Common myeloid progenitor, CD34-positive (primary cell): ENCODE results near the gene ASXL3.
A peak's percentile ranks its signal among the peaks of the same experiment; 100 is the strongest.

Experiments used
- CTCF ChIA-PET: fragments of 350-600 bp; sonication (Branson Sonifier 250); formaldehyde crosslinking; loops from one replicate; lab custom pipeline; 2021; ENCODE audit warnings: antibody characterized with exemption; lab: Charles Lee
- POLR2A ChIA-PET: fragments of 350-600 bp; sonication (Branson Sonifier 250); formaldehyde crosslinking; loops from one replicate; lab custom pipeline; 2021; ENCODE audit warnings: antibody characterized with exemption; lab: Charles Lee
- DNase-seq, 3 donors: peaks; one replicate each; pipeline versions ENCODE4 v3.0.0 to v3.0.0-alpha.2; 2013
- H3K27ac ChIP-seq, 2 experiments: 1 replicate in 1 of 2; 2 replicates in 1 of 2; pipeline ENCODE4 v1.7.0; 2013; ENCODE audit warnings: inconsistent platforms in 2 of 2, low read length in 2 of 2, mild to moderate bottlenecking in 2 of 2, low read depth in 1 of 2, moderate library complexity in 1 of 2; ENCODE audit not compliant: severe bottlenecking in 2 of 2, insufficient read depth in 1 of 2, poor library complexity in 1 of 2
- H3K27me3 ChIP-seq, 5 experiments: replicated peaks in 2 of 5; 1 replicate in 3 of 5; 2 replicates in 2 of 5; pipeline versions ENCODE4 v1.6.1 to v1.7.0; 2013; ENCODE audit warnings: low read length in 4 of 5, mild to moderate bottlenecking in 2 of 5, moderate library complexity in 2 of 5, inconsistent platforms in 1 of 5; ENCODE audit not compliant: insufficient read depth in 5 of 5, control insufficient read depth in 4 of 5
- H3K36me3 ChIP-seq, 4 experiments: 1 replicate in 2 of 4; 2 replicates in 2 of 4; pipeline versions ENCODE4 v1.6.1 to v1.7.0; 2013; ENCODE audit warnings: low read length in 3 of 4, control low read depth in 1 of 4, mild to moderate bottlenecking in 1 of 4; ENCODE audit not compliant: control insufficient read depth in 4 of 4, insufficient read depth in 4 of 4
- H3K4me1 ChIP-seq, 4 experiments: 1 replicate in 3 of 4; 2 replicates in 1 of 4; pipeline versions ENCODE4 v1.6.1 to v1.7.1; 2013; ENCODE audit warnings: low read length in 3 of 4, mild to moderate bottlenecking in 3 of 4, control low read depth in 1 of 4, inconsistent platforms in 1 of 4, moderate library complexity in 1 of 4; ENCODE audit not compliant: control insufficient read depth in 4 of 4, insufficient read depth in 4 of 4; ENCODE audit errors: control extremely low read depth in 1 of 4
- H3K4me3 ChIP-seq, 7 experiments: 1 replicate in 4 of 7; 2 replicates in 3 of 7; pipeline versions ENCODE4 v1.5.1 to v1.7.0; 2013; ENCODE audit warnings: mild to moderate bottlenecking in 7 of 7, low read length in 6 of 7, moderate library complexity in 6 of 7, inconsistent platforms in 2 of 7, low read depth in 2 of 7, control low read depth in 1 of 7; ENCODE audit not compliant: insufficient read depth in 4 of 7, control insufficient read depth in 1 of 7; ENCODE audit errors: extremely low read depth in 1 of 7
- H3K9me3 ChIP-seq, 5 experiments: 1 replicate in 4 of 5; 2 replicates in 1 of 5; pipeline versions ENCODE4 v1.6.1 to v1.7.1; 2013; ENCODE audit warnings: low read length in 4 of 5, mild to moderate bottlenecking in 2 of 5, inconsistent platforms in 1 of 5, low read depth in 1 of 5, moderate library complexity in 1 of 5; ENCODE audit not compliant: control insufficient read depth in 4 of 5, insufficient read depth in 2 of 5; ENCODE audit errors: control extremely low read depth in 1 of 5
- WGBS: methylation state at CpG from one replicate; pipeline ENCODE4 v1.1.5; 2013; ENCODE audit not compliant: insufficient coverage; 5-methylcytosine and 5-hydroxymethylcytosine counted together

Gene ASXL3

DNA sequence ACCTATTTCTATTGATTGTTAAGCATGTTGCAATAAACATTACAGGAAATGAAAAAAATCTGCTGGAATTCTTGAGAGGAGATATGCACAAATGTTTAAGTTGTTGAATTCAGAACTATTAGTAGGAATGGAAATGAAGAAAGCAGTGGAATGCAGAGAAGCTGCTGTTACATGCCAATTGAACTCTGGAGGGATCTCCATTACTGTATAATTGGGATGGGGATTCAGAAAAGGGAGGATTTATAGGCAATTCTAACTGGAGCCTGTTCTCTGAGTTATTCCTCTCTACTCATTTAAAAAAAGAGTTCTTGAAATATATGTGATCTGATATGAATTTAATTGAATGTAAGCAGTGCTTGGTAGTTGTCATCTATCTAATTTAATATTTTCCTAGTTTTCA, 2.6 kb upstream of the ASXL3 start:
- no peaks in the 10 kb centered on the region for H3K9me3 ChIP-seq
- CTCF ChIA-PET, result interaction anchor here (1.0 kb wide), 1 partner anchor 22 kb away, joined by 3 read pairs; no protein-coding TSS in a partner anchor
- H3K36me3 ChIP-seq, result no peaks in the 10 kb centered on the region
- H3K4me1 ChIP-seq, result peaks cover 0 to 16% (median 12%) of the 10 kb centered on the region in 4 experiments
- peaks cover 14 to 54% (median 19%) of the 10 kb centered on the region in 5 experiments for H3K27me3 ChIP-seq
- no peak overlapping the region for H3K27ac ChIP-seq
- POLR2A ChIA-PET, result no interaction called here
- no peak for DNase-seq
- no peak overlapping the region for H3K4me3 ChIP-seq

DNA sequence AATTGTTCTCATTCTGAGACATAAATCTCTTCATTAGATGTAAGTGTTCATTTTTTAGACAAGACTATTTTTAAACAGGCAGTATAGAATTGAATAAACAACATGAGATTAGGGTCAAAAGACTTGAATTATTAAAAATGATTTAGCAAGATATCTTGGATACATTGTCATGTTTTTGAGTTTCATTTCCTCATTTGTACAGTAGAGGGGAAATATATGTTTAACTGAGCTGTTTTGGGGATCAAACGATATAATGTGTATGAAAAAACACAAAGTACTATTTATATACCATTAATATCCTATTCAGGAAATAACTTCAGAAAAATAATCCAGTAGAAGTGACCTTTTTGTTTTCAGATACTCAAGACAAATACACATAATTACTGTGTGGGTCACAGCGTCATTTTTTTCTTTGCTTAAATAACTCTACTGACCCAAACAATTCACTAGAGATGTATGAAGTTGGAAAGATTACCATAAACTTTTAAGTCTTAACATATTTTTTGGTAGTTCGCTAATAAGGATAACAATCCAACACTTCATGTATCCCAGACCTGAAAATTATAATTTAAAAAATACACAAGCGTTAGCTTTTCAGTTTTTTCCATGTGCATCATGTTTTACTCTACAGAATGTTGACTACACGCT, 896 bp upstream of the ASXL3 start:
- peaks cover 14 to 64% (median 23%) of the 10 kb centered on the region in 5 experiments for H3K27me3 ChIP-seq
- 0% methylated on average over 1 of the region's 5 CpGs for WGBS
- CTCF ChIA-PET, result no interaction called here
- POLR2A ChIA-PET, result no interaction called here
- H3K9me3 ChIP-seq, result no peaks in the 10 kb centered on the region
- H3K4me1 ChIP-seq, result peaks cover 0 to 16% (median 12%) of the 10 kb centered on the region in 4 experiments
- H3K4me3 ChIP-seq, result peak overlapping the region in 4 of 7 experiments; percentile 58 to 77 (median 67)
- DNase-seq, result peak in 1 of 3 donors; percentile 15
- no peaks in the 10 kb centered on the region for H3K36me3 ChIP-seq
- no peak overlapping the region for H3K27ac ChIP-seq

DNA sequence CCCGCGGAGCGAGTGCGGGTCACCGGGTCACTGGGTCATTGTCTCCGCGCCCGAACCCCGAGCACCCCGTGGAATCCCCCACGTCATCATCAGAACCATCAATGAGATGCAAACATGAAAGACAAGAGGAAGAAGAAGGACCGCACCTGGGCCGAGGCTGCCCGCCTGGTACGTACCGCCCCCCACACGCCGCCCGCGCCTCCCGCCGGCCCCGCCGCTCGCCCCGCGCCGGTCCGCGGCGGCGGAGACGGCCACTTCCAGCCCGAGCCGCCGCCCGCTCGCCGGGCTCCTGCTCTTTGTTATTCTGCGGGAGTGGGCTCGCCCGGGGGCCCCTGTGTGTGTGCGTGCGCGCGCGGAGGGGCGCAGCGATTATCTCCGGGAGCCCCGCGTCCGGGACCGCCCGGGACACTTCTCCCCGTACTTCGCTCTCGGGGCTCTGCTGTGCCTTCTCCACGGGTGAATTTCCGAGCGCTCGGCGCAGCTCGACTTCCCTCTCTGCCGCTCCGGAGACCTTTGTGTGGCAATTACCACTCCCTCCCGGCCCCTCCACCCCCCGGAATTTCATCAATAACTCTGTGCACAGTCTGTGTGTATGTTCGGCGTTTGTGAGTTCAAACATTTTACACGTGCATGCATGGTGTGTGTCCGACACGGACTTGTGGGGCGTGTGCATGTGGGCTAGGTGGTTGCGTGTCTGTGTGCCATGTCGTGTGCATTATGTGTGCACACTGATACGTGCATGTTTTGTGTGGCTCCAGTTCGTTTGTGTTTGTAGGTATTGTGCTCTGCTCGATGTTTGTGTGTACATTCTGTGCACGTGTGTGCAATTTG, 714 bp downstream of the ASXL3 start:
- ChIA-PET POLR2A (no interaction called here), CTCF (no interaction called here)
- Histone ChIP-seq H3K9me3 (no peaks in the 10 kb centered on the region), H3K36me3 (no peaks in the 10 kb centered on the region), H3K4me3 (peak overlapping the region in 6 of 7 experiments; percentile 5 to 70 (median 52)), H3K27me3 (peaks cover 14 to 63% (median 23%) of the 10 kb centered on the region in 5 experiments), H3K27ac (no peak overlapping the region), H3K4me1 (peaks cover 0 to 16% (median 12%) of the 10 kb centered on the region in 4 experiments)
- DNase-seq, result peak in 1 of 3 donors; percentile 48
- WGBS, result 1% methylated on average over 59 of the region's 80 CpGs

DNA sequence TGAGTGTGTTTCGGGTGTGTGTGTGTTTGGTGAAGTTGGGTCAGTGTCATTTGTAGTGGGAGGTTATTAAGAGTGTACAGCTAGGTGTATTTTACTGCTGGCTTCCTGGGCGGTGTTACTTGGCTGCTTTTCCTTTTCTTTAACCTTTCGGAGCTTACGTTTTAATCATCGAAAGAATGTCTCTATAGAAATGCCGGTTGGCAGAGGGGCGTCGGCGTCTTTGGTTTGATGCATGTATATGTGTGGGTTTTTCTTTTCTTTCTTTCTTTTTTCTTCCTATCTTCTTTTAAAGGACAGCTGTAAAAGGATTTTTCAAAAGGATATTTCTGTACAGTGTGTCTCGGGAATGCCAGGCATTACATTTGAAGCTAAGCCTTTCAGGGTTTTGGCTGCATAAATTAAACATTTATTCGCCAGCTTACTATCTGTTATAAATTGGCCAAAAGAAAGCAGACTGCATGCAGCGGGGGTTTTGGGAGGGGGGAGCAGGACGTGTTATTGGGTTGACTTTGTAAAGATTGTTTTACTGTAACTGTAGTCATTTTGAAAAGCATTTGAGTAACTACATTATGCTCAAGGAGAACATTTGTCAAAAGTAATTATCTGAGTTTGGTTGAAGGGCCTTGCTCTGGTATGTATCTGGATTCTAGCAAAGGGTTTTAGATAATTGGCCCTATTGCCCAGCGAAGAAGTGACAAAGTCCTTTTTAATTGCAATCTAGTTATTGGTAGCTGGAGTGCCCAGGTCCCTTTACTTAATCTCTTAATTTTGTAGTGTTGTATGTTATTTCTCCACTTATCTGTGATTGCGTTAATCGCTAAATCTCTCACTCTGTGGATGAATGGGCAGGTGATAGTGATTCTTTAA, 1.6 kb downstream of the ASXL3 start:
- ChIA-PET CTCF (no interaction called here), POLR2A (no interaction called here)
- 60% methylated on average over 8 of the region's 16 CpGs for WGBS
- Histone ChIP-seq H3K4me3 (peak overlapping the region in 4 of 7 experiments; percentile 5 to 70 (median 58)), H3K27ac (no peak overlapping the region), H3K9me3 (no peaks in the 10 kb centered on the region), H3K36me3 (no peaks in the 10 kb centered on the region), H3K4me1 (peaks cover 0 to 16% (median 12%) of the 10 kb centered on the region in 4 experiments), H3K27me3 (peaks cover 14 to 63% (median 23%) of the 10 kb centered on the region in 5 experiments)
- DNase-seq, result no peak

DNA sequence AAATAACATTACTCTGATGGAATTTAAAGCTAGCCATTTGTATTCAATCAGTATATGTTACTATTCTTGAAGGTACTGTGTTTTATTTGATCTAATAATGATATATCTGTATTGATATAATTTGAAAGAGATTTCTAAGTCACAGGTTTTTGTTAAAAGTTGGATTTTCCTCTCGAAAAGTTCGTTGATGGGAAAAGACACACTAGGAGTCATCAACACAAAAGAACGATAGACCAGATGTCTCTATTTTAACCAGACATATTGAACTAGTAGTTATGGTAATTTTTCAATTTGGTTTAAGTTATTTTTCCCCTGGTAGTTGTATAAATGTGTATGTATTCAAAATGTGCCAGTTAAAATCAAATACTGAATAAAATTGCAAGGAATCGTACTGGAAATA, 2.5 kb downstream of the ASXL3 start:
- H3K27me3 ChIP-seq, result peaks cover 14 to 55% (median 18%) of the 10 kb centered on the region in 5 experiments
- no peaks in the 10 kb centered on the region for H3K9me3 ChIP-seq
- H3K4me3 ChIP-seq, result no peak overlapping the region
- no CpG with 5 or more reads among the region's 4 CpGs for WGBS
- H3K27ac ChIP-seq, result no peak overlapping the region
- ChIA-PET CTCF (no interaction called here), POLR2A (no interaction called here)
- no peak for DNase-seq
- H3K4me1 ChIP-seq, result peaks cover 0 to 16% (median 12%) of the 10 kb centered on the region in 4 experiments
- no peaks in the 10 kb centered on the region for H3K36me3 ChIP-seq

DNA sequence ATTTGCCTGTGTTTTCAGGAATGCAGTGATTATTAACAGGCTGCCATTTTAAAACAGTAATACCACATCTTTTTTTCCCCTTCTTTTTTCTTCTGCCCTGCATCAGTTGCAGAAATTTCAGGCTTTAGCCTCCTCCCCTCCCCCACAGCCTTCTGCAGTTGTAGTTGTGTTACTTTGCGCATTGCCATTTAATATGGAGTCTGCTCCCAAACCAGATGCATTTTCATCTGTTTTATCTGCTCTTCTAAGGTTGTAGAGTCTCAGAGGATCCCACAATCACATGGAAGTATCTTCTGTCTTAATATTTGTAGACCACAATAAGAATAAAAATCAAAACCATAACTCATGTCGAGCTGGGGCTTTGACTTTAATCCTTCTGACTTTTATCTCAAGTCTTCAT, 3.8 kb downstream of the ASXL3 start:
- ChIA-PET CTCF (interaction anchor here (0.6 kb wide), 1 partner anchor 700 kb away, joined by 4 read pairs; no protein-coding TSS in a partner anchor), POLR2A (no interaction called here)
- H3K27ac ChIP-seq, result no peak overlapping the region
- DNase-seq, result no peak
- peaks cover 14 to 43% (median 18%) of the 10 kb centered on the region in 5 experiments for H3K27me3 ChIP-seq
- peaks cover 0 to 16% (median 12%) of the 10 kb centered on the region in 4 experiments for H3K4me1 ChIP-seq
- WGBS, result 57% methylated on average over 1 of the region's 2 CpGs
- no peak overlapping the region for H3K4me3 ChIP-seq
- no peaks in the 10 kb centered on the region for H3K9me3 ChIP-seq
- H3K36me3 ChIP-seq, result no peaks in the 10 kb centered on the region
